NCI-H146 treated with DMSO at 0.1 percent for 48 hours (cell line): ENCODE data around the gene NGB.

Source experiments
- DNase-seq: peaks from one replicate; lab custom pipeline; 2025; ENCODE audit not compliant: unreplicated experiment; lab: John Stamatoyannopoulos, UW

Gene NGB

DNA sequence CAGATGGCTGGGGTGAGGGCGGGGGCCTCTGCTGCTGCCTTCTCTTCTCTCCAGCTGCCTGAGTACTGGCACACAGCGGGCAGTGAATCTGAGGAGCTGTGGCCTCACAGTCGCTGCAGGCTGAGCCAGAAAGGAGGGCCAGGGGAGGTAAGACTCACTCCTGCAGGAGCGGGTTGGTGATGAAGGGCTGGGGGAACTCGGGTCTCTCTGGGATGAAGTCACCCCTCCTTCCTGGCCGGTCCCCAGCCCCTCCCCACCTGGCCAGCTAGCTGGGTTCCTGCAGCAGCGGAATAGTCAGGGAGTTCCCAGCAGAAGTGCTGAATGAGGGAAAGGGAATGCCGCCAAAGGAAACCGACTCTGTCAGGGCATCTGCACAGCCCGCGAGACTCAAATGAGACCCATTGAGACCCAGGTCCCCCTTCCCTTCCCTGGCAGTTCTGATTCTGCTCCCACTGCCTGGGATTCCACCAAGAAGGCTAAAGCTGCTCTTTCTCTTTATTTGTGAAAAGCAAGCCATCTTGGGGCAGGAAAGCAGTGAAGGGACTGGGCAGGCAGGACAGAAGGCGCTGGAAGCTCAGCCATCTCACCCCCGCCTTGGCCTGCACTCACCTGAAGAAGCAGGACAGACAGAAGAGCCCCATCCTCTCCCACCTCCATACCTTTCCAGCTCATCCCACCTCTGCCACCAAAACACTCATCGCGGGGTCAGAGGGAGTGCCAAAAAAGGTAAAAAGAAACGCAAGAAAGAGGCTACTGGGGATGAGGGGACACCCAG lies 5.3 kb downstream of the NGB start:
- no peak for DNase-seq

DNA sequence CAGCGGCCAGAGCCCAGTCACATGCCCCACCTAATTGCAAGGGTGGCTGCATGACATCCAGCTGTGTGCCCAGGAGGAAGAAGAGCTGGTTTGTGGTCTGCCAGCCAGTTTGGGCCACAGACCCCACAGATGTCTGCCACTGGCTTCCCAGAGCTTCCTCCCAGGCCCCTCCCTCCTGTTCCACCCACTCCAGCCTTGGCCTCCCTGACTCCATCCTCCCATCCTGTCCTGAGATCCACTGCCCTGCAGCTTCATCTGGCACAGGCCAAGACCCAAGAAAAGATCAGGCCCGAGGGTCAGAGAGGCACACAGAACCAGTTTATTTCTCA lies 5.9 kb downstream of the NGB start:
- DNase-seq = no peak

DNA sequence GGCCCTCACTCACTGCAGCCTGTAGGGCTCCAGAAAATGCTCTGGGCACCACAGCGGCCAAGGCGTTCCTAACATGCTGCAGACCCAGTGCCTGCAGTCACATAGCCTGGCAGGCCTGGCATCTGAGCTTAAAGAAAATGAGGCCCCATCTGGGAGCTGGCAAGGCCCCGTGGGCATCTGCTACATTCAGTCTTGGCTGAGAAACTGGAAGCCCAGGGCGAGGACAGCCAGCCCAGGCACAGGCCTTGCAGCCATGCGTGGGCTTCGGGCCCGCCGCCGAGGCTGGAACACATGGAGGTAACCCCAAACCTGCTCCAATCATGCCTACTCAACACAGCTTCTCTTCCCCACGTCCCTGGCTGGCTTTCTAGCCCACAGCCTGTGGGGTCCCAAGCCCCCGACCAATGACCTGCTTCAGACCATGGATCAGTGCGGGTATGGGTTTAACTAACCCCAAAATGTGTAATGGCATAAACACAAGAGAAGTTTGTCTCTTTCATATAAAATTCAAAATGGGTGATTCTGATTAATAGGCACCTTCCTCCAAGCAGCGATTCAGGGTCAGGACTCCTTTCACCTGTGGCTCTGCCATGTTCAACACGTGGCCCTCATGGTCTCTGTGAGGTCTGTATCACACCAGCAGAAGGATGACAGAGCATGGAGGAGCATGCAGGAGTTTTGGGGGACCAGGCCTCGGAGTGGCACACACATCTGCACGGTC lies 6.4 kb downstream of the NGB start:
- DNase-seq = no peak

DNA sequence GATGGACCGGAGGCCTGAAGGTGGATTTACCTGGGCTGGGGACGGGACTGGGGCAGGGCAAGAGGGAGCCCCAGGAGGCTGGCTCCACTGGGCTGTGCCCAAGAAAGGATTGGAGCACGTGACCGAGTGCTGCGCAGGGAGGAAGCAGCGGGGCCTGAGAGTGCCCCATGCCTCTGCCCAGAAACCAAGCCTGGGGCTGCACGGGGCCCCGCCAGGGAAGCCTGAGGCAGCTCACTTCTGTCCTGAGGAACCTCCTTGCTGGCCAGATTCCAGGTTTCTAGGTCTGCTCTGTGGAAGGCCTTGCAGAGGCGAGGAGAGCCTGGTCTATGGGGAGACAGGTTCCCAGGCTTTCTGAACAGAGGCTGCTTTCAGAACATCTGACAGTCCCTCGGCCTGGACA lies 10.4 kb downstream of the NGB start:
- no peak for DNase-seq

DNA sequence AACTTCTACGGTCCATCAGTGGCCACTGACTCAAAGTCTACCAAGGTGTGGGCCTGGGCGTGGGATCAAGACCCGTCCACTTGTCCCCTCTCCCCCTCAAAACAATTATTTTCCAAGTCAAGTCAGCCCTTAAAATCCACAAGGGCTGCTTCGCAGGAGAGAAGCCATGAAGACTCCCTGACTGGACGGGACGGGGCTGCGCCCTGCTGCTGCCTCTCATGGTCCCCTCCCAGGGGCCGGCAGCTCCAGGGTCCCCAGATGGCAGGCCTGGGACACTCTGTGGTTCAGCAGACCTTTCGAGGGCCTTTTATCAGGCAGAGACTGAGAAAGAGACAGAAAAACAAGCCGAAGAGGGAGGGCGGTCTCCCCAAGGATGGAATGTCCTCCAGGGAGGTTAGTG lies 10.8 kb downstream of the NGB start:
- no peak for DNase-seq

DNA sequence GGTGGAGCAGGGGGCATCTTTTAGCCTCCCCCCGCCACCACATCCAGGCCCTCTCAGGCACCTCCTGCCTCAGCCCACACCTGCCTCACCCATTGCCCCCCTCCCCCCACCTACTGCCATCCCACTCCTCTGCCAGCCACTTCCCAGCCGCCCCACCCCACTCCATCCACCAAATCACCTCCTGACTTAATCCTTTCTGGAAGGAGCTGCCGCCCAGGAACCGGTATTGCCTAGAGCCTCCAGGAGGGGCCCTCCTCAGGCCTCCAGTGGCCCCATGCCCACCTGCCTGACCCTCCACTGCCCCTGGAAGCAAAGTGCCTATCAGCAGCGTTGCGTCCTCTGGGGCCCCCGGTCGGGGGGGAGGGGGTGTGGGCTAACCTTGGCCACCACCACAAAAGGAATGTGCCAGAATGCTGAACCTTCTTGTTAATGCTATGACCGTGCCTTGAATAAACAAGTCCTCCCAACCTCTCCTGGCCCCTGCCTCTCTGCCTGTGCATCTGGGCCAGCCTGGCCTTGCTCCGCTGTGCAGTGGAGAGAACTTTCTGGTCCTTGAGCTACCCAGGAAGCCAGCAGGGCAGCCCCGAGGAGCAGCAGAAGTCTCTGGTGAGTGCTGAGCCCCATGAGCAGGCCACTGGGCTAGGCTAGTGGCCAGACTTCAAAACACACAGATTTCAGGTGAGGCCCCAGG lies 11.8 kb downstream of the NGB start:
- DNase-seq = no peak

DNA sequence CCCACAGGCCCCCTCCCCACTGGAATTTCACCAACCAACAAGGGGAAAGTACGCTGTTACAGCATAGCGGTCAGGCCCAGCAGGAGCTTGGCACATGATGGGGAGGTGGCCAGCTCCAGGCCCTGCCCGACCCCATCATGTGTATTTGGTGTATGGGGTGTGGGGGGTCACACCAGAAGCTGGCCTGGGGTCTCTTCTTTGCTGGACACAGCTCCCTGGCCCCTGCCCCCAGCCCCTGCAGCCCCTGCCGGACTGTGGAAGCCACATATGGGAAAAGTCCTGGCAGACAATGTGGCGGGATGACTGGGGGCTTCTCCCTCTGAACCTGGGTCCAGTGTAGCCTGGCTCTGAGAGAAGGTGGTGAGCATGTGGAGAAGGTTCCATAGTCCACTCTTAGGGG lies 12.4 kb downstream of the NGB start:
- no peak for DNase-seq

DNA sequence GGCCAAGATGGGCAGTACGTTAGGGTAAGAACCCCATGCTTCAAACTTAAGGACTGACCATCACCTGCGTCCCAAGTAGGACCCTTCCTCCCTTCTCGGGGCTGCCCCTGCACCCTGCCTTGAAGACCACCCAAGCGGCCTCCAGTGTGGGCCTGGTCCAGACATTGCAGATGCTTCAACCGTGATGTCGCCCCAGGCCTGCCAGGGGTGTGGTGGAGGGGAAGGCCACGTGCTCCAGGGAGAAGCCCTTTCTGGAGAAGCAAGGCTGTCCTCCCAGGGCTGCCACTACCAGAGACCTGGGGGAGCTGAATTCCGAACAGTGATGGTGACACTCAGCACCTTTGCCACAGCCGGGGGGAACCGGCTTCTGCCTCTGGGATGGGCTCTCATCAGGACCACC lies 13.3 kb downstream of the NGB start:
- no peak for DNase-seq

DNA sequence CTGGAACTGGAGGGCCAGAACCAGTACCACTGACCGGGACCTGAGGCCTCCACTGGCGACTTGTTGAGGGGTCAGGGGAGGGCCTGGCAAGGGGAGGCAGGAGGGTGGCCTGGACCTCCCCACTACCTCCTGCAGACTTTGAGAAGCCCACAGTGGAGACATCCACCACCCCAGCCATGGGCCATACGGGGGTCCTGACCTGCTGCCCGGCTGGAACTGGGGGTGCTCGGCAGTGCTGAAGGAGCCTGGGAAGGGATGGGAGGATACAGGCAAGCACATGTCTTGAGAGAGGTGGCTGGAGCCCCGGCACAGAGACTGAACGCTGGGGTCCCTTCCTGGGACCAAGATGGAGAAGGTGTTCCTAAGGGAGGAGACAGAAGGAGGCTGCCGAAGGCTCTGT lies 14.3 kb downstream of the NGB start:
- no peak for DNase-seq

DNA sequence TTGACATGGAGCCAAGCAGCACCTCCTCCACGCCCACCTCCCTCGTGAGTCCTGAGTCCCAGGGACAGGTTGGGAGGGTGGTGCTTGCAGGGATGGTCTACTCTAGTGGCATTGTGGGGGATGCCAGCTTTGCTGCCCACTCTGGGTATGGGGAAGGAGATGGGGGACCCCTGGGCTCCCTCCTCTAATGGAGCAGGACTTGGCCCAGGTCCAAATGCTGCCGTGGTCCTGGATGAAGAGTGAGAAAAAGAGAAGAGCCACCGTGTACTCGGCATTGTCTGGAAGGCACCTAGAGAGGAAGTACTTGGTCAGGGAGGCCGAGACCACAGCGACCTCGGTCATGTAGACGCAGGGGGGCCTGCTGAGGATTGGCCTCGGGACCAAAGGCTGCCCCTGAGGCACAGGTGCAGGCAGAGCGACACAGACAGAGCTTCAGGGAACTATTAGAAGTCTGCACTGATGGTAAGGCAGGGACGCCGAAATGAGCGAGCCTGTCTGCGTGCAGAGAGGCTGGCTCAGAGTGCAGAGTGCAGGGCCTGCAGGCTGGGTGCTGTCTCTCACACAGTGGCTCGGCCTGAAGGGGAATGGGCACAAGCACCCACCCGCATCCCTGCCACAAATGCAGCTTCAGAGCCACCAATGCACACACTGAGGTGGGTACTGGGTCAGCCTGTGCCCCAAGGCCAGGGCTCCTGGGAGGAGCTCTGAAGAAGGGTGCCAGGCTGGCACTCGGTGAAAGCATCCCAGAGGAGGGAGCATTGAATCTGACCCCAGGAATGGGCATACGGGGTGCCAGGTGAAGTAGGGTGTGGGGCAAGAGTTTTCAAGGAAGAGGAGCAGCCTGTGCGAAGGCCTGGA lies 17.4 kb downstream of the NGB start:
- DNase-seq = no peak

DNA sequence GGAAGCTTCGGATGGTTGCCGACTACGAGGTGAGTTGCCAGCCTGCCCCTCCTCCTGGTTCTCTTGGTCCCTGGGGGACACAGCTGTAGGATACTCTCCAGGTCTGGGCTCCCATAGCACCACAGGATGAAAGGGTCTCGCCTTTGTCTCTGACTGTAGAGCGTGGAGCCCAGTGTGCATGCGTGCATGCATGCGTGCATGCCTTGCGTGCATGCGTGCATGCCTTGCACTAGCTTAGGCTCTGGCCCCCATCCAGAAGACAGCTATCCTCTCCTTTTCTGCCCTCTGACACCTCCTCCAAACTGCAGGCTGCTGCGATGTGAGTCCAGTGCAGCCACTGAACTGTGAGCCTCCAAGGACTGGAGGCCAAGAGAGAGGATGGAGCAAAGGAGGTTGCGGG lies 19.1 kb downstream of the NGB start:
- no peak for DNase-seq

DNA sequence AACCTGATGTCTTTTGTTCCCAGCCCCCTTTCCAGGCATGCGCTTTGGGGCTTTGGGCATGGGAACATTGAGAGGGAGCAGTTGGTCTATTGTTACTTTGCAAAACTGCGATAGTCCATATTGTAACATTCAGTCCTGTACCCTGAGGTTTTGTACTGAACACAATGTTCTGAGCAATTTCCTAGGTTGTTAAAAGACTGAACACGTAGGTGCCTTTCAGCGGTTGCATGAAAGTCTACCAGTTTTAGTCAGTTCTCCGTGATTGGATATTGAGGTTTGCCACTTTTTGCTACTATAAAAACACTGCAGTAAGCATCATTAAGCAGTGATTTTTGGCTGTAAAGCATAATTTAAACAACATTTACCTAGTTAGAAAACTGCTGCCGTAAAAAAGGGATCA lies 20.1 kb downstream of the NGB start:
- DNase-seq = no peak

DNA sequence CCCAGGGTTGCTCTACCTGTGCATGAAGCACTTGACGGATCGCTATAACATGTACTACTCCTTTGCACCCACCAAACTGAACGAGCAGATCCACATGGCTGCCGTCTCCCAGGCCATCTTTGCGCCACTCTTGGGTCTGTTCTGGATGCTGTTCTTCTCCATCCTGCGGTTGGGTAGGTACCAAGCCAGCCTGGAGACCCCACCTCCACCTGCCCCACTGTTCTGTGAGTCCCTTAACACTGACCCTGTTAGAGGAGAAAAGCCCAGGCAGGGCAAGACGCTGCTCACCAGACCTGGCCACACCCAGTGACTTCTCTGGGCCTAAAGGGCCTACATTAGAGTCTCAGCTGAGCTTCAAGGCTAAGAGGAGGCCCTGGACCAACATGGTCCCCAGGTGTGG lies 21.7 kb downstream of the NGB start:
- DNase-seq = no peak

DNA sequence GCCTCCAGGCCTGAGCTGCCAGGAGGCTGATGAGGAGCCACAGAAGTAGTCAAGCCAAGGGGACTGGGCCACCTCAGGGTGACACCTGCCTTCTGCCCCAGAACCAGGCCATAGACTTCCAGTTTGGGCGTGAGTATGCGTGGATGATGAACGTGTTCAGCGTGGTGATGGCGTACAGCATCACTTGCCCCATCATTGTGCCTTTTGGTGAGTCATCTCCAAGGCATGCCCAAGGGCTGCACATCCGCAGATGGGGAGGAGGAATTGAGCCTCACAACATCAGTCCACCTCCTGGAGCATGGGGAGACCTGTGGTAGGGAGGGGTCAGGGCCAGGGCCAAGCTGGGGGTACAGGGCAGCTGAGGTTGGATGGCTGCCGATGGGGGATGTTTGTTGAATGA lies 22.3 kb downstream of the NGB start:
- no peak for DNase-seq

DNA sequence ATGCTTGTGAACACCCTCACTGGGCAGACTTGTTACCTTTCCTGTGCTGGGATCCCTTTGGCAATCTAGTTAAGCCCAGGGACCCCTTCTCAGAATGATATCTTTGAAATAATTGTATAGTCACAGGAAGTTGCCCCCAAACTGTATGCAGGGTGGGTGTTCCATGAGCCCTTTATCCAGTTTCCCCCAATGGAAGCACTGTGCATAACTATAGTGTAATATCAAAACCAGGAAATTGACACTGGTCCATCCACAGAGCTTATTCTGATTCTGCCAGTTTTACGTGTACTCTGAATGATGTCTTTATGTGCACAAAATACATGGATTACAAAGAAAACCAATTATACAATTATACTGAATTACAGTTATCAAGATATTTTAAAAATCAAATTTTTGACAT lies 24.2 kb downstream of the NGB start:
- no peak for DNase-seq

DNA sequence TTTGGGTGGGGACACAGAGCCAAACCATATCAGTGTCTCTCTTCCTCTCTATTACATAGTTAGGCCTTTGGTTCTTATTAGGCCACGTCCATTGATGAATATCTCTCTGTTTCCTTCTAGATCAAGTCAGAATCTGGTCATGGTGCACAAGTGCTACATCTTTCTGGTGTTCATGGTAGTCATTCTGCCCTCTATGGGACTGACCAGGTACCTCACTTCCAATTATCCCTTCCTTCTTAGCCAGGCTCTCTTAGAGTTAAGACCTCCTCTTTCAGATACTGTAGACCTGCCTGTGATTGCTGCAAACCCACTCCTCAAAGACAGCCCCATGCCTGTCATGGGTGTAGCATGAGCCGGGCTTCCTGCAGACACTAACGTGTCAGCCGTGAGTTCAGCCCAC lies 25.2 kb downstream of the NGB start:
- no peak for DNase-seq

DNA sequence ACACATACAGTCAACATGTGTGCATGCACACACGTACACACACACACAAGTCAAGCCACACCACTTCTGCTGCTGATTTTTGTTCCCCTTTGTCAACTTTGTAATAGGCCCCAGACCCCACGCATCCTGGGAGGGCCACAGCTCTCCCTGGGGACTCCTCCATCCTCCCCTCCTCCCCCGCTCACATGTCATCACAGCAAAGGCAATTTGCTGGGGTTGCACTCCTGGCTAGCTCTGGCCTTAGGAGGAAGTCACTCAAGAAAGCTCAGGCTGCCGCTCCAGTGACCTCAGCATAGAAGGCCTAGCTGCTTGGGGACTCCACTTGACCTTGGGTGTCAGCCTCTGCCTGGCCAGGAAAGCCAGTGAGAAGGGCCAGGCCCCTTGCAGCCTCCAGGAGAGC lies 27.2 kb downstream of the NGB start:
- DNase-seq = no peak

DNA sequence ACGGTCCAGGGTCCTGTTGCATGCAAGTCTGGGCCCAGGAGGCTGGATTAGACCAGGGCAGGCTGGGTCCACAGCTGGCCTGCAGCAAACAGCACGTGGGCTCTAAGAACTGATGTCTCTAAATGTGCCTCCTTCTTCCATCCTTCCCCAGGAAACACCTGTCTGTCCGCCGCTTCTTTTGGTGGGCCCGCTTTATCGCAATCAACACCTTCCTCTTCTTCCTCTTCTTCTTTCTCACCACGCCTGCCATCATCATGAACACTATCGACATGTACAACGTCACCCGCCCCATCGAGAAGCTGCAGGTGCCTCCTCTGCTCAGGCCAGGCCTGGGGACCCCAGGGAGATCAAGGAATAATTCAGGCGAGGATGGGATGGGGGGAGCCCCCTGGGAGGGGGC lies 28.3 kb downstream of the NGB start:
- DNase-seq = no peak

DNA sequence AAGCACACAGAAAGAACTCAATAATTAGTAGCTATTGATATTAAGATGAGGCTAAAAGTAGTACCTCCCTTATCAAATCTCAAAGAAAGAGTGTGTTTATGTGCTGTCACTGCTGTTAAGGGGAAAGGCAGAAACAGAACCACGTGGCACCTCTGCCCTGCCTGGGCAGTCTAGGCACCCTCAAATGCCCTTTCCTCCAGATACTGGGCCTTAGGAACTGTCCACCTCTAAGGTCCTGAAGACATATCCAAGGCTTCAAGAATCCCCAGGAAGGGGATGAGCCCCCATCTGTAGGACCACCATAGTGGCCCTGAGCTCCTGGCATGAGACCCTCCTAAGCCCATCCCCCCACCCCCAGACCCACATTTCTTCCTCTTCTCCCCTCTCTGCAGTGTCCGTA lies 29.1 kb downstream of the NGB start:
- no peak for DNase-seq

DNA sequence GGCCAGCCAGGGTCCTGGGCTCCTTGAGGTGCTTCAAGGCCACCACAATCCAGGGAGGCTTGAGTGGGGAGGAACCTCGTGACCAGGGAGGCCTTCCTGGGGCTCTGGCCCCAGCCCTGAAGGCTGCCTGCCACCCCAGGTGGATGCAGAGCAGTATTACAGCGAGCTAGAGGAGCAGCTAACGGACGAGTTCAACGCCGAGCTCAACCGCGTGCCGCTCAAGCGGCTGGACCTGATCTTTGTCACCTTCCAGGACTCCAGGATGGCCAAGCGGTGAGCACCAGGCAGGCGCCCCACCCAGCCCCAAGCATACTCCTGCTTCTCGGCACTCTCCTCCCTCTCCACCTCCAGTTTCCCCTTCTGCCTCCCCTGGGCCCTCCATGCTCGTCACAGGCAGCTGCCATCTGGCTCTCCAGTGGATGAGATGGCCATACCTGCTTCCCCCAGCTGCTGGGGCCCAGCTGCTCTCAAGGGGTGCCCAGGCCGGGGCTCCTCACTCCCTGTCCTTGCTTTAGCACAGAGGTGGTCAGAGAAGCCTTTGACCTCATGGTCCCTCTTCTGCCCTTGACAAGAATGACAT lies 30.6 kb downstream of the NGB start:
- DNase-seq = no peak

DNA sequence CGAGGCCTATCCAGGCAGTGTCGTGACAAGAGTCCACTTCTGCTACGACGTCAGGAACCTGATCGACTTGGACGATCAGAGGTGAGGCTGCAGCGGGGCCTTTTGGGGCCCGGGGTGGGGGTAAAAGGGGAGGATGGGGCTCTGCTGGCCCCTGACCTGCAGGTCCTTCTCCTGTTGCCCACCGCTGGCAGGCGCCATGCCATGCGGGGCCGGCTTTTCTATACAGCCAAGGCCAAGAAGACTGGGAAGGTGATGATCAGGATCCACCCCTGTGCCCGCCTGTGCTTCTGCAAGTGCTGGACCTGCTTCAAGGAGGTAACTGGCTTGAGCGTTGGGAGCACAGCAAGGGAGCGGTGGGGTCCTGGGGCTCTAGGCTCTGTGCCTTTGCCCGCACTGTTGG lies 31.6 kb downstream of the NGB start:
- DNase-seq = no peak
